Measurements from ENCODE around the gene GALM.

The GALM gene

DNA sequence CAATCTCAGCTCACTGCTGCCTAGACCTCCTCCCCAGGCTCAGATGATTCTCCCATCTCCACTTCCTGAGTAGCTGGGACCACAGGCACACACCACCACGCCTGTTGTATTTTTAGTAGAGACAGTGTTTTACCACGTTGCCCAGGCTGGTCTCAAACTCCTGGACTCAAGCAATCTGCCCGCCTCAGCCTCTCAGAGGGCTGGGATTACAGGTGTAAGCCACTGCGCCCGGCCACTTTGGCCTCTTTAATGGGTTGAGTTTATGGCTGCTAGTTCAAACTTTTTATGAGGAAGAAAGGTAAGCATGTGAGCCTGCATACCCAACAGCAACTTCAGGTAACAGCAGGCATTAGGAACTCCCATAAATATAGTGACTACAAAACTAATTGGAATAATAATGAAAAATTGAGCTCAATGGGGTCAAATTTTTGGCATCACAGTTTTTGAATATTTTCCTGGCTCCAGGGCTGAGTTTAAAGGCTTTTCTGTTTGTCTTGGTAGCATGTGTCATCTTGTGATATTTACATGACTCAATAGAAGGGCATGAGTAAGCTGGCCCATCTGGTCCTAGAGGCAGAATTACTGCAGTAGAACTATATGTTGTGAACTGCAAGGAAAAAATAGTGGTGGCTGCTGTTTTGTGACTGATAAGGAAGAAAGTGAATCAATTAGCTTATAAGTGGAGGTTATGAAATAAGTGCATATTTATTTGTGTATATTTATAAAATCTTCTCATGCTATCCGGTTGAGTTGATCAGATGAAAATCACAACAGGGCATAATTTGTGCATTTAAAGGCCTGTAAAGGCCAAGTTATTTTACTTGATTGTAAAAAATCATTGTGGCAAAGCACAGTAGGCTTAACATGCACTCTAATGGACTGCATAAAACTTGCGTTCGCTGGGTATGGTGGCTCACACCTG, 24.8 kb downstream of the GALM start:
- in situ Hi-C loops (cut with MboI; ENCODE audit: low sequenced_read_pairs, unreplicated experiment), result no loop called here
- no peak for DNase-seq (ENCODE audit: low spot score)
- TF ChIP-seq, protein P1, sequence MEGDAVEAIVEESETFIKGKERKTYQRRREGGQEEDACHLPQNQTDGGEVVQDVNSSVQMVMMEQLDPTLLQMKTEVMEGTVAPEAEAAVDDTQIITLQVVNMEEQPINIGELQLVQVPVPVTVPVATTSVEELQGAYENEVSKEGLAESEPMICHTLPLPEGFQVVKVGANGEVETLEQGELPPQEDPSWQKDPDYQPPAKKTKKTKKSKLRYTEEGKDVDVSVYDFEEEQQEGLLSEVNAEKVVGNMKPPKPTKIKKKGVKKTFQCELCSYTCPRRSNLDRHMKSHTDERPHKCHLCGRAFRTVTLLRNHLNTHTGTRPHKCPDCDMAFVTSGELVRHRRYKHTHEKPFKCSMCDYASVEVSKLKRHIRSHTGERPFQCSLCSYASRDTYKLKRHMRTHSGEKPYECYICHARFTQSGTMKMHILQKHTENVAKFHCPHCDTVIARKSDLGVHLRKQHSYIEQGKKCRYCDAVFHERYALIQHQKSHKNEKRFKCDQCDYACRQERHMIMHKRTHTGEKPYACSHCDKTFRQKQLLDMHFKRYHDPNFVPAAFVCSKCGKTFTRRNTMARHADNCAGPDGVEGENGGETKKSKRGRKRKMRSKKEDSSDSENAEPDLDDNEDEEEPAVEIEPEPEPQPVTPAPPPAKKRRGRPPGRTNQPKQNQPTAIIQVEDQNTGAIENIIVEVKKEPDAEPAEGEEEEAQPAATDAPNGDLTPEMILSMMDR (IDR thresholded peaks at IDR 0.05; ENCODE audit: borderline replicate concordance, control extremely low read depth, extremely low read depth, insufficient read depth, missing control alignments), result no peak

DNA sequence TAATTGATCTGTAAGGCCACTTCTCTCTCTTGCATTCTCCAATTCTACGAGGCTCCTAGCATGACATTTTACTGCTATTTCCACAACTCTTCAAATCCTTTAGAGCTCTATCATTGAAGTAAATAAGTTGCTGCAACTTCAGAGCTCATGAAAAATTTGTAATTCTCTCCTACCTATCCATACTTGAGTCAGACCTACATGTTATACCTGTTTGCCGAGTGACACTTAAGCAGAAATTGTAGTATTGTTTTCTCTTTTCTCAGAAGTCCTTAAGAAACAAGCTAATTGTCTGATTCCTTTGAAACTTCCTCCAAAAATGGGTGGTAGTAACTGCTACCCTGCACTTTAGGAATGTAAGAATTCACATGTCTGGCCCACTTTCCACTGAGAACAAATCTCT, 26.1 kb downstream of the GALM start:
- in situ Hi-C loops (cut with MboI; ENCODE audit: low sequenced_read_pairs, unreplicated experiment), result no loop called here

DNA sequence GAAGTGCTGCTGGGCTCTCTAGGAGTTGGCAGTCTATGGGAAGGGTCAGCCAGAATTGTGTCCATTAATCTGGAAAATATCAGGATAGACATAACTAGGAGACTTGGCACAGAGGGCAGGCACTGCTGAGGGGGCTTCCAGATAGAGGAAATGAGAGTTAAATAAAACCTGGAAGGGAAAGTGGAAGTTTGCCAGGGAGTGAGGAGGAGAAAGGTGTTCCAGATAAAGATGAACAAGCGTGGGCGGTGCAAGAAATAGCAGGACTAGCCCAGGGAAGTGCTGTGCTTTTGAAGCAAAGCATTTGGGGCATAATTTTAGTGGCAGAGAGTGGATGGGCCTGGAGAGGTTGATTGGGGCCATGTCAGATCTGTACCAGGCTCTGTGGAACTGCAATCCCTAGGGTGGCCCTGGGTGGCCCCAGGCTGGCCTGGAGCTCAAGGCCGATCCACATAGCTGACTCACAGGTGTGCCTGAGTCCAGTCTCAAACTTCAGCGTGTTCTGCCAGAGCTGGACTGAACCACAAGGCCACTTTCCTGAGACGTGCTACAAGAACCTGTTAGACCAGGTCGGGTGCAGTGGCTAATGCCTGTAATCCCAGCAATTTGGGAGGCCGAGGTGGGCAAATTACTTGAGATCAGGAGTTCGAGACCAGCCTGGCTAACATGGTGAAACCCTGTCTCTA, 26.9 kb downstream of the GALM start:
- TF ChIP-seq, protein P1 (IDR thresholded peaks at IDR 0.05; ENCODE audit: borderline replicate concordance, control extremely low read depth, extremely low read depth, insufficient read depth, missing control alignments), result no peak
- in situ Hi-C loops (cut with MboI; ENCODE audit: low sequenced_read_pairs, unreplicated experiment), result no loop called here
- DNase-seq (ENCODE audit: low spot score), result no peak

More for the DNA sequence above, 26.1 kb downstream of the GALM start:
- DNase-seq (ENCODE audit: low spot score), result no peak
- TF ChIP-seq, protein P1 (IDR thresholded peaks at IDR 0.05; ENCODE audit: borderline replicate concordance, control extremely low read depth, extremely low read depth, insufficient read depth, missing control alignments), result no peak

DNA sequence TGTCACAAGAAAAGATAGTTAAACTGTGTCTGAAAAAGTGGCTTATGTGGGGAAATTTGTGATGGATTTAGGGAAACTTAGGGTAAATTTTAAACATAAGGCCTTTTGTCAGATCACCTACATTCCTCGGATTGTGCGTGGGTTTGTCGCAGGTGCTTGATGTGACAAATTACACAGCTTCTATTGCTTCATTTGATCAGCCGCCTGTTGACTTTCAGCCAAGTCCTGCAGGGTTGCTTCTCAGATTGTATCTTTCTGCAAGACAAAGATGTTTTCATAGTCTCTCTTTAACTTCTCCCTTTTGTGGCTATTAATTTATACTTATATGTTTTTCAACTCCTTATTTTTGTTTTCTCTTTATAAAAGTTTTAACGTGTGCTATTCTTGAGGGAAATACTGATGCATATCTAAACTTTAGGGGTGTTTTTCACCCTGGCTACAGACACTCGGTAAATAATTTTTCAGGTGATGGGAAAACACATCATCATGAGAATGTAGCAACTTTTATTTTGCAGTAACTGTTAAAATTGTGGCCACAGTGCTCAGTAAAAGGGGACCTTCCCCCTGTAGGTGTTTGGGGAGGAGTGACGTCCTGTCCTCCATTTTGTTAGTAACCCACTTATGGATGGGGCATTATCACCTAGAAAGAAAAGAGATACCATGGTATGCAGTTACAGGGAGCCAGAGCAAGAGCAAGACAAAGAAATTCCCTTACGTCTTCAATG, 31.4 kb downstream of the GALM start:
- DNase-seq (ENCODE audit: low spot score), result no peak
- TF ChIP-seq, protein P1 (IDR thresholded peaks at IDR 0.05; ENCODE audit: borderline replicate concordance, control extremely low read depth, extremely low read depth, insufficient read depth, missing control alignments), result no peak
- in situ Hi-C loops (cut with MboI; ENCODE audit: low sequenced_read_pairs, unreplicated experiment), result no loop called here

GRCh38 chr2:38698467-38699003, 32.6 kb downstream of the GALM start:
- TF ChIP-seq, protein P1 (IDR thresholded peaks at IDR 0.05; ENCODE audit: borderline replicate concordance, control extremely low read depth, extremely low read depth, insufficient read depth, missing control alignments), result no peak
- no peak for DNase-seq (ENCODE audit: low spot score)
- in situ Hi-C loops (cut with MboI; ENCODE audit: low sequenced_read_pairs, unreplicated experiment), result no loop called here
